Activated CD8-positive, alpha-beta memory T cell treated with anti-CD3 and anti-CD28 coated beads, Interleukin-2, amount 50 U/mL, for 4 hours (primary cell): ENCODE results near the gene PRDM4.
"Not testable (repeated sequence)": the region's sequence is repeated elsewhere in the genome, so short reads cannot be mapped to it uniquely, and the experiment has no call there.

Experiments used
- DNase-seq: peaks from one replicate; pipeline ENCODE4 v3.0.0-alpha.2; 2020

Gene PRDM4

DNA sequence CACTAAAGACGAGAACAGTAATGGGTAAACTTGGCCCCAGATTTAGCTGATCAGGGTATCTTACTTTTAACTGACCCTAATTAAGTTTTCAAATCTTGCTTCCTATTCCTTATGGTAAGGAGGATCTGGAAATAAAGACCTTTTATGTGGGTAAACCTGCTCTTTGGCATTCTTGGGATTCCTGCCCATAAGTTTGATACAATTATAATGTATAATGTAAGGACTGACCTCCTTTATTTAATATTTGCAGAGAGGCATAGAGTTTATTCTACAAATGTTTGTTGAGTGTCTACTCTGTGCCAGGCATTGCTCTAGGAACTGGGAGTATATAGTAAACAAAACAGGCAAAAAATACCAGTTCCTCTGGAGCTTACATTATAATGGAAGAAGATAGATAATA is 4.4 kb upstream of the PRDM4 start:
- DNase-seq: no peak

DNA sequence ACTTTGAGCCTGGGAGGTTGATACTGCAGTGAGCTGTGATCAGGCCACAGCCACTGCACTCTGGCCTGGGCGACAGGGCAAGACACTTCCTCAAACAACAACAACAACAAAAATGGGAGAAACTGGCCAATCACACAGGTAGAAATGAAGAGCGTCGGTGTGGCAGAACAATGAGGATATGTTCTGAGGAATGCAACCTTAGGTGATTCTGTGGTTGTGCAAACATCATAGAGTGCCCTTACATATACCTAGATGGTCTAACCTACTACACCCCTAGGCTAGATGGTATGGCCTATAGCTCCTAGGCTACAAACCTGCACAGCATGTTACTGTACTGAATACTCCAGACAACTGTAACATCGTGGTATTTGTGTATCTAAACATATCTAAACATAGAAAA is 3.7 kb upstream of the PRDM4 start:
- DNase-seq: no peak

DNA sequence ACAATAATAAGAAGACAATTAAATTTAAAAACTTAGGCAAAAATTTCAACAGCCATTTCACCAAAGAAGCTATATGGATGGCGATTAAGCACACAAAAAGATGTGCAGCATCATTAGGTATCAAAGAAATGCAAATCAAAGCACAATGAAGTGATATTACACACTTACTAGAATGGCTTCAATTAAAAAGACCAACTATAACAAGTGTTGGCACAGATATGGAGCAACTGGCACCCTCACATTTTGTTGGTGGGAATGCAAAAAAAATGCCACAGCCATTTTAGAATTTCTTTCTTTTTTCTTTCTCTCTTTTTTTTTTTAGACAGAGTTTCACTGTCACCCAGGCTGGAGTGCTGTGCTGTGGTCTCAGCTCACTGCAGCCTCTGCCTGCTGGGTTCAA is 1.9 kb upstream of the PRDM4 start:
- no peak for DNase-seq

DNA sequence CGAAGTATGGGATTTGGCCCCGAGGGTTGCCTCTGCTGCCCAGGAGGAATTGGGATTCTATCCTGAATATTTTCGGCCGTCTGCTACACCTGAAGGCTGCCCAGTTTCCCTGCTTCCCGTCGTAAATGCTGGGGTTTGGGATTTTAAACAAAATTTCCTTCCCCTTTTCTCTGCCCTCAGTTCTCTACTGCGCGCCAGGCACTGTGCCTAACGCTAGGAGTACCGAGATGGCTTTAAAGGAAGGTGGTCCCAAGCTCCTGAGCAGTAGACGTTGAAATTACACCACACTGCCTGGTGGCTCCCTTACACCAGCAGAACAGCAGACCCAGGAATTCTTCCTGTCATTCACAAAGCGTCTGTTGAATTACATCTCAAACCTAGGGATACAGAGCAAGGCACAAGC is 566 bp upstream of the PRDM4 start:
- DNase-seq: no peak

DNA sequence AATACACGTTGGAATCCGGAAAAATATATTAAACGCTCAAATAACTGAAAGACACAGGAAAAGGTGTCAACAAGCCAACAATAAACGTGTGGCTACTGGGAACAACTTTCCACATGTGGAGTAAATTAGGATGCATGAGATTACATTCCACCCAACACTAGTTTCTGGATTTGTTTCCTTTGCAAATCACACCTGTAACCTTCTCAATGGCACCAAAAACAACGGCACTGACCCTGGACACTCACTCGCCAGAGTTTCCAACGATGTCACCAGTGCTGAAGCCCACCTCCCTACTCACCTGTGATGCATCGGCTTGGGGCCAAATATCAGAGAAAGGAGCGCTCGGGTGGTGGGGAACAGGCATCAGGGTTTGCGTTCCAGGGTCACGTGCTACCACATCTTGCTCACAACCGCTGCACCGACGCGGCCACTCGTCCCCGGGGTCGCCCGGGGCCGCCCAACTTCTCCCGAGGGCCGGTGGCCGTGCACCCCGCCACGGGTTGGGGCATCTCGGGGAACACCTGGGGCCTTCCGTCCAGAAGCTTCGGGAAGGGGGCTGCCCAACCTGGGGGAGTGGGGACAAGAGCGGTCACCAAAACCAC is 629 bp downstream of the PRDM4 start:
- peak; percentile 24 for DNase-seq

DNA sequence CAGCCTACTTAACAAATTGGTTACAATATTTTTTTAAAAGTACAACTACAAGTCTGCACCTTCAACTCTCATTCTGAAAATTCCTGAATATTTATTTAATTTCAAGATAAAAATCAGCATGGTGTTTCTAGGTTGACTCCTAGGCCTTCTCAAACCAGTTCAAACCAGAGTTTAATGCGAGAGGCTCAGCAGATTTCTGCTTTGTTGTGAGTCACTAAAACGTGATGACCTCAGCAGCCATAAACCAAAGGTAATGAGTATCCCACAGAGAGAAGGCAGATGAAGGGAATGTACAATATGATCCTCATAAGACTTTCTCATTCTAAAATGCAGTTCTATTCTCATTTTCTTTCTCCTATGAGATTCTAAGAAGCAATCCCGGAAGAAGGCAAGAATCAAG is 1.5 kb downstream of the PRDM4 start:
- peak; percentile 17 for DNase-seq

DNA sequence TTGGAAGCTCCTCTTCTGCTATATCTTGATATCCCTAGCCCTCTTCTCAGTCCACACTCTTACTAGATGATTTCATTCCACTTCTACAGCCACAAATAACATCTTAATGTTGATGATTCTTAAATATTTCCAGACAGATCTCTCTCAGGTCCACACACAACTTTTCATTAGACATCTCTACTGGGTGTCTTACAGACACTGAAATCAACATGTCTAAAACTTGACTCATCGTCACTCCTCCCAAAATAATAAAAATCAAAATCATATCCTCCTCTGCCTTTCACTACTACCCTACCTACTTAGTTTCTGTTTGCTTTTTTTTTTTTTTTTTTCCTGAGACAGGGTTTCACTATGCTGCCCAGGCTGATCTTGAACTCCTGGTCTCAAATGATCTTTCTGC is 11.9 kb downstream of the PRDM4 start:
- no peak for DNase-seq

DNA sequence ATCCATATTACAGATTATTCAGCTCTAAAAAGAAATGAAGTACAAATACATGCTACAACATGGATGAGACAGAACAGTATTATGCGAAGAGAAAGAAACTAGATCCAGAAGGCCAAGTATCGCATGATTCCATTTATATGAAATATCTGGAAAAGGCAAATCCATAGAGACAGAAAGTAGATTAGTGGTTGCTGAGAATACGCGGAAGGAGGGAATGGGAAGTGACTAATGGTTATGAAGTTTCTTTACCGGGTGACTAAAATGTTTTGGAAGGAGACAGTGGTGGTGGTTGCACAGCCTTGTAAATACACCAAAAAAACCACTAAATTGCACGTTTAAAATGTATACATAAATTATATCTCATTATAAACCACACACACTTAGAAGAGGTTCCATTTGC is 12.5 kb downstream of the PRDM4 start:
- DNase-seq: no peak

DNA sequence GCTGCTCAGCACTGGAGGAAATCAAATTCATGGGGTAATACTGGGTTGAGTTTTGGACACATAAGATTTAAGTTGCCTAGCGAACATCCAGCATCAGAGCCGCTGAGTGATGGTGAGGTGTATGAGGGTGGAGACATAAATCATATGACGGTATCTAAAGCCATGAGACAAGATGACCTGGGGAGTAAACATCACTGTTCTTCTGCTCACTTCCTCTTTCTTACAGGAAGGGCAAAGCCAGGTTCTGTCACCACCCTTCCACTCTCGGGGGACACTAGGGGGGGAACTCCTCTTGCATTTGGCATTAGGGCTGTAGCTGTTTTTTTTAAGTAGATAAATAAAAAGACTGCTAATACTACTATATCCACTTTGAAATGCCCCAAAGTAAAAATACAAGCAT is 24.0 kb downstream of the PRDM4 start:
- DNase-seq: no peak

DNA sequence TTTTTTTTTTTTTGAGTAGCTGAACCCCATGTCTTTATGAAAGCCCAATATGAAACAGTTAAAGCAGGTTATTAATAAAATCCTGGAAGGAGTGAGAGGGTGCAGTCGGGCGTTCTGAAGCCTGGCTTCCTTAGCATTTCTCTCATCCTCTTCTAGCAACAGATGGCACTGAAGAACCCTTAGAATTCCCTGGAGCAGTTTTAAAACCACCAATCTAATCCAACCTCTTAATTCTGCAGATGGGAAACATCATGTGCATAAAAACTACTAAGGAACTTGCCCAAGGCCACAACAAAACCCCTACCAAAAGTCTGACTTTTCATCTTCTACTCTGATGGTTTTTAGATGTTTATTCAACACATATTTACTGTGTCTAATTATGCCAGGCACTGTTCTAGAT is 25.2 kb downstream of the PRDM4 start:
- no peak for DNase-seq

DNA sequence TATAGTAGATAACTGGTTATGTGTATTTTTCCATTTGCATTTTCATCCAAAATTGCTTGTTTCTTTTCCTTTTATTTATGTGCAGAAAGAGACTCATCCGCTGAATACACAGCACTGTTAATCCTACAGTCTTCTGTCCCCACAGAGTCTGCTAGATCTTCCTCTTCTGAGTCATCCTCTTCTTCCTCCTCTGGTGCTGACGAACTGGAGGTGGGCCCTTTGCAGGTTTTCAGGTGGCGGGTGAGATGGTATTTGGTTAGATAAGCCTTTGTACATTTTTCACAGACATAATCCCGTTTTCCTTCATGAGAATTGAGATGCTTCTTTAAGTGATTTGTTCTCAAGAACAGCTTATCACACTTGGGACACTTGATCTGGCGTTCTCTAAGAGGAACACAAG is 26.8 kb downstream of the PRDM4 start:
- DNase-seq: no peak

DNA sequence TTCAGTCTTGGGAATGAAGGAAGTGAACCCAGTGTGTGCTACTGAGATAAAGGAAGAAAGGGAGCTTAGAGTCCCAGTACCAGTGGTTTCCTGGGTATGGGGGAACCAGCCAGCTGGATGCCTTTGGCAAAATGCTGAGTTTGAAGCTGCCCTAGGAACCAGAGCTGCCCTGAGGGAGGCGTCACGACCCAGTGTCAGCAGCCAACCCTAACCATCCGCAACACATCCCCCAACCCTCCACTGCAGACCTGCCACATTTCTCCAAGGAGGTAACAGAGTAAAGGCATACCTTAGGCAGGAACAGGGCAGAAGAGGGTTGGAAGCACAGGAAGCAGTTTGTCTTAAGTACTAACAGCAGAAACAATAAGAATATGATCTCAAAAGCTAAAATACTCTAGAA is 28.6 kb downstream of the PRDM4 start:
- no peak for DNase-seq

DNA sequence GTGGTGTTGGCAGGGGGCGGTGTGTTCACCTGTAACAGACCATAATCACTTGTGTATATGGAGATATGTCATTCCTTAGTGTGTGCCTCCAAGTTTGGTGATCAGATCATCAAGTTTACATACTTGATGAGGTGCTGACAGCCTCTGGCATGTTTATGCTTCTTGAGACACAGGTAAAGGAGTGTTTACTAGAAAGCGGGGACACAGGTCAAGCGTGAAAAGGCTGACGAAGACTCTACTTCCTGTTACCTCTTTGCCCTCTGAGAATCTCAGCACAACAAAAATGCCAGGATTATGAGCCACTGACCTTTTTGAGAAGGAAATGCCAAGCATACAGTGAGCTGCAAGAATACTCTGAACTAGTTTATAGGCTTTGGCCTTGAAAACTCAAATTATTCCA is 29.6 kb downstream of the PRDM4 start:
- DNase-seq: no peak

DNA sequence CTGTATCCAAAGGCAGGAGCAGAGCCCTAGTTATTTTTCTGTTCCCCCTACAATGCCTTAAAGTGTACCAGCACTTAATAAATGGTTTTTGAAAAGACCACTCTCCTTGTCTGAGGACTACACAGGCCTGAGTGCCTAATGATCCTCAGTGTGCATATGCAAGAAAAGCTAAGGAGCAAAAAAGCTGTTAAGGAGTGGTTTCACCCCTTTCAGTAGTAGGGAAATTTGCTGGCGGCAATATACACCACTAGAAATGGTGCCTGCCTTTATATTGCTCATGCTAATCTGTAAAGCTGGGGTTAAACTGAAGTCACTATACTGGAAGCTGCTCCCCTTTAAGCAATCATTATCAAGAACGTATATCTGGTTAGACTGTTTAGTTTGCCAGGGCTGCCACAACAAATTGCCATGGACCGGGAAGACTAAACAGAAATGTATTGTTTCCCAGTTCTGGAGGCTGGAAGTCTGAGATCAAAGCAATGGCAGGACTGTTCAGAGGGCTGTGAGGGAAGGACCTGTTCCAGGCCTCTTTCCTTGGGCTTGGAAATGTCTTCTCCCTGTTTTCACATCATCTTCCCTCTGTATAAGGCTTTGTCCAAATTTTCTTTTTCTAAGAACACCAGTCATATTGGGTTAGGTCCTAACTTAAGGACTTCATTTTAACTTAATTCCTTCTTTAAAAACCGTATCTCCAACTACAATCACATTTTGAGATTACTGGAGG is 30.2 kb downstream of the PRDM4 start:
- no peak for DNase-seq

DNA sequence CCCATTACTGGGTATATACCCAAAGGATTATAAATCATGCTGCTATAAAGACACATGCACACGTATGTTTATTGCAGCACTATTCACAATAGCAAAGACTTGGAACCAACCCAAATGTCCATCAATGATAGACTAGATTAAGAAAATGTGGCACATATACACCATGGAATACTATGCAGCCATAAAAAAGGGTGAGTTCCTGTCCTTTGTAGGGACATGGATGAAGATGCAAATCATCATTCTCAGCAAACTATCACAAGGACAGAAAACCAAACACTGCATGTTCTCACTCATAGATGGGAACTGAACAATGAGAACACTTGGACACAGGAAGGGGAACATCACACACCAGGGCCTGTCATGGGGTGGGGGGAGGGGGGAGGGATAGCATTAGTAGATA is 33.2 kb downstream of the PRDM4 start:
- not testable (repeated sequence) for DNase-seq

DNA sequence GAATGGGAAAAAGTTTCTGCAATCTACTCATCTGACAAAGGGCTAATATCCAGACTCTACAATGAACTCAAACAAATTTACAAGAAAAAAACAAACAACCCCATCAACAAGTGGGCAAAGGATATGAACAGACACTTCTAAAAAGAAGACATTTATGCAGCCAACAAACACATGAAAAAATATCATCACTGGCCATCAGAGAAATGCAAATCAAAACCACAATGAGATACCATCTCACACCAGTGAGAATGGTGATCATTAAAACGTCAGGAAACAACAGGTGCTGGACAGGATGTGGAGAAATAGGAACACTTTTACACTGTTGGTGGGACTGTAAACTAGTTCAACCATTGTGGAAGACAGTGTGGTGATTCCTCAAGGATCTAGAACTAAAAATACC is 33.6 kb downstream of the PRDM4 start:
- DNase-seq: not testable (repeated sequence)

DNA sequence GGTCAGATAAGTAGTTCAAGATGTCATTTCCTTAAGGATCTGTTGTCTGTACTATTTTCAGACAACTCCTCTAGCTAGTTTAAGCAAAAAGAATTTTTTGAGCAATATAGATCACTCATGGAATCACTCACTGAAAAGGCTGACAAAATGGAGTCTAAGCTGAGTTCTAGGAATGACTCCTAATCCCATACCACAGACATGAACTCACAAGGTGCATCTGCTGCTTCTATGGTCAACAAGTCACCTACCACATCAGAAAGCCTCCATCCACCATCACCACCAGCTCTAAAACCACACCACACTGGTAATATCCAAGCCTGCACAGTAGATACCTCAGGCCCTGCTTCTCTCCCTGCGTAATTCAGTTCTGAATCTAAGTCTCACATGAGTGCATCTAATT is 42.3 kb downstream of the PRDM4 start:
- no peak for DNase-seq

DNA sequence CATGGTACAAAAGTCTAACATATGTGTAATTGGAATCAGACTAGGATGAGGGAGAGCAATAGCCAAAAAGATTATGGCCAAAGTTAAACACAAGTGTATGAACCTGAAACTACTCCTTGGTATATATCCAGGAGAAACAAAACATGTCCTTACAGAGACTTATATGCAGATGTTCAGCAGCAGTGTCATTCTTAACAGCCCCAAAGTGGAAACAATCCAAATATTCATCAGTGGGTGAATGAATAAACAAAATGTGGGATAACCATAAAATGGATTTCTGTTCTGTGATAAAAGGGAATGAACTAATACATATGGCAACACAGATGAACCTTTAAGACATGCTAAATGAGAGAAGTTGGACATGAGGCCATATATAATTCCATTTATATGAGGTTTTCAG is 45.2 kb downstream of the PRDM4 start:
- DNase-seq: no peak

DNA sequence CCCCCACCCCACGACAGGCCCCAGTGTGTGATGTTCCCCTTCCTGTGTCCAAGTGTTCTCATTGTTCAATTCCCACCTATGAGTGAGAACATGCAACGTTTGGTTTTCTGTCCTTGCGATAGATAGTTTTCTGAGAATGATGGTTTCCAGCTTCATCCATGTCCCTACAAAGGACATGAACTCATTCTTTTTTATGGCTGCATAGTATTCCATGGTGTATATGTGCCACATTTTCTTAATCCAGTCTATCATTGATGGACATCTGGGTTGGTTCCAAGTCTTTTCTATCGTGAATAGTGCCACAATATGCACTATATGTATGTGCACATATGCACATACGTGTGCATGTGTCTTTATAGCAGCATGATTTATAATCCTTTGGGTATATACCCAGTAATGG is 55.4 kb downstream of the PRDM4 start:
- not testable (repeated sequence) for DNase-seq

DNA sequence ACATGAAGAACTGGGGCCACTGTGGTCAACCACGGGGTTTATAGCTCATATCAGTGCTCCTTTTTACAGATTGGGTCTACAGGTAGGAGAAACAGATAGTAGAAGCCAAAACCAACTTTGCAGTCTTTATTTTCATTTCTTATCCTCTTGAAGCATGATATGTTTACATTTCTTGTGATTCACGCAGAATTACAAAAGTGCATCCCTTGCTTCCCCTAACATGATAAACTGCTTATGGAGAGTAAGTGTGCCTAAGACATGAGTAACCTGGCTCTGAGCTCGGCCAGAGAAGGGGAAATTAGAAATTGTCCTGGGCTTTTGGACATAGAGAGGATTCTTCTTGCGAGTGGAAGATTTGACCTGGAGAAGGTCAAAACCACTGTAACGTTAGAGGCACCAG is 56.9 kb downstream of the PRDM4 start:
- no peak for DNase-seq

DNA sequence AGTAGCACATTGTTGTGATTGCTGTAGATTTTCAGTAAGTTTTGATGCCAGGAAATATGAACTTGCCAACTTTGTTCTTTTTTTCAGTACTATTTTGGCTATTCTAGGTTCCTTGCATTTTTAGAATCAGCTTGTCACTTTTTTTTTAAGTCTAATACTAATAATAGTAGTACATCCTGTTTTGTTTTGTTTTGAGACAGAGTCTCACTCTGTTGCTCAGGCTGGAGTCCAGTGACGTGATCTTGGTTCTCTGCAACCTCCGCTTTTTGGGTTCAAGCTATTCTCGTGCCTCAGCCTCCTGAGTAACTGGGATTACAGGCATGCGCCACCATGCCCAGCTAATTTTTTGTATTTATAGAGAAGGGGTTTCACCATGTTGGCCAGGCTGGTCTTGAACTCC is 58.8 kb downstream of the PRDM4 start:
- DNase-seq: no peak

DNA sequence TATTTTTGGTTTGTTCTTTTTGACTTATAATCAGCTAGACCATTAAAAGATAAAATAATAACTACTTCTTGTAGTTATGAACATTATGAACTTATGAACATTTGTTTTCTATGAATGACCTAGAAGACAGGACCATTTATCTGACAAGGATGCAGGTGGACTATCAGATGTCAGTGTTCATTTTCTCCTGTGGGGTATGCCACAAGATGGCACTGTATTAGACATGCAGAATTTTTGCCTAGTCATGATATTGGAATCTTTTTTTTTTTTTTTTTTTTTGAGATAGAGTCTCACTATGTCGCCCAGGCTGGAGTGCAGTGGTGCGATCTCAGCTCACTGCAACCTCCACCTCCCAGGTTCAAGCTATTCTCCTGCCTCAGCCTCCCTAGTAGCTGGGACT is 65.2 kb downstream of the PRDM4 start:
- DNase-seq: not testable (repeated sequence)

DNA sequence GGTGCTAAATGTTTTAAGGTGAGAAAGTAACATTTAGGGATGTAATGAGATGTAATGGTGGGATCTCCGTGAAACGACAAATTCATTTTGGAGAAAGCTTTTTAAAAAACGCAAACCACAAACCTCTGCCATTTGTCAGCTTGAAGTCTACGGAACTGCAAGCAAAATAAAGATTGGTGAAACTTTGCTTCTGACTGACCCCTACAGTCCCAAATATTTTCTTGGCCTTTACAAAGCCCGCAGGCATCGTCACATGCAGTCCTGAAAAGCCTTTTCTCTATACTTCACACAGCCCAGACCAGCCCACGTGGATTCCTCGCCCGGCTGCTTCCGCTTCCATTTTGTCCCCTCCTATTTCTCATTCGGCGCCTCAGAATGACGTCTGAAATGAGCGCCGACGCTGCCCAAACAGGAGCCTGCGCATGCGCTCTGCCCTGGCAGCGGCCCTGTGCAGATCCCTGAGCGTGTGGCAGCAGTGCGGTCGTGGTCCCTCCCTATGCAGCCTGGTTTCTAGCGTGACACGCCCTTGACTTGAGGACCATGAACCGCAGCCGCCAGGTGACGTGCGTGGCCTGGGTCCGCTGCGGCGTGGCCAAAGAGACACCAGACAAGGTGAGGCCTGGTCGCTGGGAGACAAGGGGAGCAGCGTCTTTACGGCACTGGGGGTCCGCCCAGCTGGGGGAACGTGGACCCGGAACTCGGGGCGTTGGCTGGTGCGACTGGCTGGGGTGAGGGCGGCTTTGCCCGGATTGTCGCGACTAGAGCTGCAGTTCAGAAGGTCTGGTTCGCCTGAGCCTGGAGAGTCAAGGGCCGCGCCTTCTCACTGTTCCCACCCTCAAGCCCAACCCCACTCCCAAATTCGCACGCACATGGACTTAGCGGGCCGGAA is 75.3 kb downstream of the PRDM4 start, which contains the start of gene PWP1:
TSS of gene PWP1 (plus strand) at position 440 of the 889 bp plus-strand sequence. CDS start at position 541, 101 bp downstream.
- peak; percentile 95 for DNase-seq

DNA sequence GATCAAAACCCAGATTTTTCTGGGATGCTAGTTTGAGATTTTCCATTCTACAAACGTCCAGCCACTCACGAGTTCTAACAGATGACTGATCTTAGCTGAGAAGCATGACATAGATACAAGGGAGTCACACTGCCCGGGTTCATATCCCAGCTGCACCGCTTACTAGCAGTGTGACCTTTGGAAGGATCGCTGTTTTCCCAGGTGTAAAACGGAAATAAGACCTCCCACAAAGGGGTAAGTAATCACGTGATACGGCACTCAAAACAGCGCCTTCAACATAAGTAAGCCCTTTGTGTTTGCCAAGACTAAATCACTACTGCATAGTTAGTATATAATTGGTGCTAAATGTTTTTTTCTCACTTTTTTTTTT is 76.0 kb downstream of the PRDM4 start:
- peak; percentile 26 for DNase-seq
